Measurements from ENCODE around the gene C9orf43. TPM values are rescaled to one million over a fixed set of nuclear protein-coding genes. Genes with fewer than 3 reads are reported as not detected.
A peak's percentile ranks its signal among the peaks of the same experiment; 100 is the strongest.

The C9orf43 gene
- total RNA-seq, 2 experiments from 2014 or later = 0.40 TPM

- Mint-ChIP-seq H3K4me3 (no peak overlapping the region), H3K27me3 (peaks cover 7% of the 10 kb centered on the region), H3K36me3 (ENCODE audit: low read depth) (no peaks in the 10 kb centered on the region), H3K9me3 (no peaks in the 10 kb centered on the region), H3K27ac (no peak overlapping the region), H3K4me1 (peaks cover 13% of the 10 kb centered on the region)
- ChIA-PET POLR2A (interaction anchor here (1.1 kb wide), 1 partner anchor 38 kb away, joined by 4 read pairs; no protein-coding TSS in a partner anchor), CTCF (interaction anchor here (1.1 to 1.4 kb wide), 2 partner anchors 78 to 103 kb away, joined by 3 to 4 read pairs; partner anchors contain the start of gene ALAD)
- peak; percentile 38 for DNase-seq
Measured at GRCh38 chr9:113479174-113479621, 68.7 kb downstream of the C9orf43 start.

Other genes with a start within 250 kb of the C9orf43 start
- 10 to 100 TPM; 34.9 to 38.2 TPM for gene FKBP15, start 189.5 kb upstream of the C9orf43 start, total RNA-seq
- 10 to 100 TPM in 1 of 2 experiments, 1 to 10 TPM in 1; 9.2 to 10.0 TPM for gene SLC31A1, start 189.2 kb upstream of the C9orf43 start, total RNA-seq
- gene CDC26, start 135.2 kb upstream of the C9orf43 start, total RNA-seq = 10 to 100 TPM; 34.3 to 38.5 TPM
- gene PRPF4, start 135.1 kb upstream of the C9orf43 start, total RNA-seq = 10 to 100 TPM; 27.7 to 28.2 TPM
- under 1 TPM; 0.23 to 0.40 TPM for gene RNF183, start 107.4 kb upstream of the C9orf43 start, total RNA-seq
- 1 to 10 TPM in 1 of 2 experiments, under 1 TPM in 1; 0.85 to 1.4 TPM for gene WDR31, start 70.5 kb upstream of the C9orf43 start, total RNA-seq
- gene BSPRY, start 61.2 kb upstream of the C9orf43 start, total RNA-seq = 1 to 10 TPM; 7.1 to 7.3 TPM
- gene HDHD3, start 33.8 kb upstream of the C9orf43 start, total RNA-seq = 10 to 100 TPM; 16.1 to 16.5 TPM
- gene ALAD, start 9.5 kb upstream of the C9orf43 start, total RNA-seq = 10 to 100 TPM; 25.1 to 29.0 TPM
- gene POLE3, start 72 bp upstream of the C9orf43 start, total RNA-seq = 10 to 100 TPM; 52.5 to 55.8 TPM
- gene RGS3, start 53.0 kb downstream of the C9orf43 start, total RNA-seq = 10 to 100 TPM; 22.7 to 24.0 TPM